Motor neuron (in vitro differentiated cells): ENCODE measurements around the gene UACA. TPM values are rescaled to one million over a fixed set of nuclear protein-coding genes. Genes with fewer than 3 reads are reported as not detected.
A peak's percentile ranks its signal among the peaks of the same experiment; 100 is the strongest.

Experiments
- ATAC-seq, 8 experiments: fragments of 200-7000 bp; cut with Tn5 transposase; replicated peaks in 6 of 8; 2 replicates each; pipeline ENCODE4 v1.8.0; 2021; ENCODE audit warnings: mild to moderate bottlenecking in 8 of 8, moderate library complexity in 8 of 8
- H3K27ac ChIP-seq, 2 donors: fragments of 250-450 bp; sonication (Bioruptor Pico); 2 replicates each; pipeline ENCODE4 v1.9.0; 2021; ENCODE audit warnings: antibody characterized with exemption in 2 of 2, mild to moderate bottlenecking in 2 of 2, moderate library complexity in 1 of 2
- H3K4me1 ChIP-seq, 2 donors: fragments of 250-450 bp; sonication (Bioruptor Pico); replicated peaks in 1 of 2; 2 replicates each; pipeline ENCODE4 v1.6.1; 2021; ENCODE audit warnings: antibody characterized with exemption in 2 of 2, mild to moderate bottlenecking in 2 of 2, moderate library complexity in 1 of 2
- H3K4me3 ChIP-seq, 5 donors: fragments of 250-450 bp; sonication (Bioruptor Pico); 2 replicates each; pipeline ENCODE4 v1.9.0; 2021; ENCODE audit warnings: antibody characterized with exemption in 5 of 5, mild to moderate bottlenecking in 5 of 5, moderate library complexity in 4 of 5
- WGBS, 10 experiments: fragments of 450-650 bp; shearing (Covaris generic); methylation state at CpG; one replicate each; pipeline ENCODE4 v1.0.0; 2022; 5-methylcytosine and 5-hydroxymethylcytosine counted together
- in situ Hi-C, 9 experiments: fragments of 400-800 bp; cut with MboI; loops; one replicate each; pipeline ENCODE4 v1.15.0; 2021; ENCODE audit warnings: low sequenced_read_pairs in 9 of 9, low pct_unique_long_range_greater_than_20kb in 2 of 9; ENCODE audit not compliant: unreplicated experiment in 9 of 9
- total RNA-seq, 8 experiments: library from RNA; unstranded; fragments of 300-600 nt; gene quantifications; 2 replicates each; pipeline versions ENCODE4 v1.2.3 to v1.2.4, GENCODE V29; 2022

The UACA gene
- total RNA-seq, 8 experiments from 2014 or later = 4.0 to 93.6 (median 15.6) TPM

- Histone ChIP-seq H3K27ac (no peak overlapping the region), H3K4me3 (no peak overlapping the region), H3K4me1 (peaks cover 0 to 4% of the 10 kb centered on the region in 2 donors)
- in situ Hi-C loops = no loop called here
- WGBS, 10 experiments = 33 to 100% (median 88%) methylated on average over 1 to 2 of the region's 2 CpGs; no CpG with 5 or more reads in 4 of the 10 experiments
- ATAC-seq = no peak
Observed at GRCh38 chr15:70723927-70724326, 39.4 kb downstream of the UACA start.

DNA sequence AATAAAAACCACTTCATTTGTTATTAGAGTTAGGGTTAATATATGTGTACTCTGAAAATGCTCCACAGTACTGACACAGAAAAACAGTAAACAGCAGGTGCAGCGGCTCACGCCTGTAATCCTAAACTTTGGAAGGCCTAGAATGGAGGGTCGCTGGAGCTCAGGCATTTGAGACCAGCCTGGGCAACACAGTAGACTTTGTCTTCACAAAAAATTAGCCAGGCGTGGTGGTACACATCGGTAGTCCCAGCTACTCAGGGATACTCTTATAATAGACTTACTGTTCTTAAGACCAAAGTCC is 40.3 kb downstream of the UACA start:
- in situ Hi-C loops = no loop called here
- WGBS, 10 experiments = 93 to 100% (median 100%) methylated on average over 1 to 5 of the region's 5 CpGs
- H3K27ac ChIP-seq = no peak overlapping the region
- no peak for ATAC-seq
- H3K4me1 ChIP-seq = peaks cover 0 to 4% of the 10 kb centered on the region in 2 donors
- no peak overlapping the region for H3K4me3 ChIP-seq

GRCh38 chr15:70722266-70723121 is 40.9 kb downstream of the UACA start:
- WGBS, 10 experiments = 63 to 100% (median 81%) methylated on average over 1 to 3 of the region's 3 CpGs
- Histone ChIP-seq H3K4me3 (no peak overlapping the region), H3K4me1 (peaks cover 0 to 4% of the 10 kb centered on the region in 2 donors), H3K27ac (no peak overlapping the region)
- in situ Hi-C loops = no loop called here
- ATAC-seq = peak in 3 of 8 experiments; percentile 36 to 57 (median 50)

GRCh38 chr15:70720228-70721016 is 42.9 kb downstream of the UACA start:
- in situ Hi-C loops = no loop called here
- 89 to 100% (median 93%) methylated on average over 1 to 3 of the region's 3 CpGs for WGBS, 10 experiments
- H3K4me3 ChIP-seq = no peak overlapping the region
- ATAC-seq = no peak
- no peaks in the 10 kb centered on the region for H3K4me1 ChIP-seq
- H3K27ac ChIP-seq = no peak overlapping the region

DNA sequence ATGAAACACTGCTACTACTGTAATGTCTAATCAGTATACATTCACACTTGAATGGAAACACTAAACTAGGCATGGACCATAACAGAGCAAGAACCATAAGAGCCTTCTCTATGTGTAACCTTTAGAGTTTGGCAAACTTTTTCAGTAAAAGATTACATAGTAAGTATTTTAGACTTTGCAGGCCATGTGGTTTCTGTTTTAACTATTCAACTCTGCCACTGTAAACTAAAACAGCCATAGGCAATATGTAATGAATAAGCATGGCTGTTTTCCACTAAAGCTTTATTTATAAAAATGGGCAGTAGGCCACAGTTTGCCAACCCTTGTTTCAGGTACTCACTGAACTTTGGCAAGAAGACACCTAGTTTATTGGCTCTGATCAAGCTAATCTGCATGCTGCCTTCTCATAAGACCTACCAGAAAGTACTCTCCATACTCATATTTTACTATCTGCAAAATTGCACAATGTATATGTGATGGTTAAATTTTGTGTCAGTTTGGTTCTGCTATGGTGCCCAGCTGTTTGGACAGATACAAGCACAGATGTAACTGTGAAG is 46.0 kb downstream of the UACA start:
- peak in 1 of 8 experiments; percentile 36 for ATAC-seq
- in situ Hi-C loops = no loop called here
- no peak overlapping the region for H3K4me3 ChIP-seq

GRCh38 chr15:70715840-70716485 is 47.4 kb downstream of the UACA start:
- in situ Hi-C loops = no loop called here
- WGBS, 10 experiments = 55 to 100% (median 90%) methylated on average over 1 to 5 of the region's 6 CpGs
- Histone ChIP-seq H3K4me1 (peaks cover 0 to 8% of the 10 kb centered on the region in 2 donors), H3K27ac (no peak overlapping the region), H3K4me3 (no peak overlapping the region)
- no peak for ATAC-seq

More for the DNA sequence above, 46.0 kb downstream of the UACA start:
- Histone ChIP-seq H3K4me1 (peaks cover 0 to 8% of the 10 kb centered on the region in 2 donors), H3K27ac (no peak overlapping the region)

- 8 to 100% (median 58%) methylated on average over 1 to 3 of the region's 3 CpGs for WGBS, 10 experiments
- no peak overlapping the region for H3K27ac ChIP-seq
- ATAC-seq = peak in 3 of 8 experiments; percentile 19 to 57 (median 49)
- H3K4me1 ChIP-seq = peaks cover 0 to 8% of the 10 kb centered on the region in 2 donors
- H3K4me3 ChIP-seq = no peak overlapping the region
- in situ Hi-C loops = no loop called here
Observed at GRCh38 chr15:70714565-70714964, 48.8 kb downstream of the UACA start.

DNA sequence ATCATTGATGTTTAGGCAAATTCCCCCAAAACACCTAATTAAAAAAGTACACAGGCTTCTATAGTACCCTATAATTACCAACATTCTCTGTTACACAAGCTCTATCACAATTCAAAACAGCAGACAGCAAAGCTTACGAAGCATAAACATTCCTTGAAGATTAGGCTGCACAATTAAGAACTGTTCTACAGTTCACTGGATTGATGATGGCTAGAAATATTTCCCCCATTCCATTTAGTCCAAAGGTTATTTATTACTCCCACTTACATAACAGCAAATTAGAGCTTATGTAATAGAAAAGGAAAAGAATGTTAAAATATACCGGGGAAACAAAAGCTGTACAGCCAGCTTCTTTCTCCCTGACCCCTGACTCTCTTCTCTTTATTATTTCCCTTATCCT is 49.3 kb downstream of the UACA start:
- in situ Hi-C loops = no loop called here
- no peak overlapping the region for H3K4me3 ChIP-seq
- 0 to 100% (median 54%) methylated on average over 1 to 2 of the region's 2 CpGs for WGBS, 10 experiments
- H3K27ac ChIP-seq = no peak overlapping the region
- peaks cover 0 to 8% of the 10 kb centered on the region in 2 donors for H3K4me1 ChIP-seq
- ATAC-seq = no peak

DNA sequence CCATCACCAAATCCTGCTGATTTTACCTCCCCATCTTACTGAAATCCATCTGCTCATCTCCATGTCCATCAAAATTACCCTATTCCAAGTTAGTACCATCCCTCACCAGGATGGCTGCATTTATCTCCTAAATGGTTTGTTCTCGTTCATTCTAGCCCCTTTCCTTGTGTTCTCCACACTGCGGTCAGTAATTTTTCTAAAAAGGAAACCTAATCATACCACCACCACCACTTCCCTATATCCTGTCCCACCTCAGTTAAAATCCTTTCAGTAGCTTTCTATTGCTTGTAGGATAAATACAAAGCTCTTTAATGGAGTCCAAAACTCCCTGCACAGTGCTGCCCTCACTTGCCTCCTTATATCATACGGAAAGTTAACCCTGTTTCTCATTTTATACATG is 51.1 kb downstream of the UACA start:
- 80 to 100% (median 96%) methylated on average over 1 to 3 of the region's 3 CpGs for WGBS, 10 experiments
- Histone ChIP-seq H3K4me3 (no peak overlapping the region), H3K27ac (no peak overlapping the region), H3K4me1 (peaks cover 0 to 8% of the 10 kb centered on the region in 2 donors)
- ATAC-seq = no peak
- in situ Hi-C loops = no loop called here

- no peak for ATAC-seq
- in situ Hi-C loops = no loop called here
- peaks cover 0 to 8% of the 10 kb centered on the region in 2 donors for H3K4me1 ChIP-seq
- WGBS, 10 experiments = 82 to 100% (median 95%) methylated on average over 2 to 5 of the region's 5 CpGs; no CpG with 5 or more reads in 4 of the 10 experiments
- no peak overlapping the region for H3K27ac ChIP-seq
- H3K4me3 ChIP-seq = no peak overlapping the region
Observed at GRCh38 chr15:70710714-70711113, 52.6 kb downstream of the UACA start.

GRCh38 chr15:70708839-70709238 is 54.5 kb downstream of the UACA start:
- in situ Hi-C loops = no loop called here

GRCh38 chr15:70707686-70708300 is 55.6 kb downstream of the UACA start:
- 56 to 100% (median 93%) methylated on average over 1 to 4 of the region's 4 CpGs for WGBS, 10 experiments
- Histone ChIP-seq H3K27ac (no peak overlapping the region), H3K4me3 (no peak overlapping the region), H3K4me1 (peaks cover 0 to 6% of the 10 kb centered on the region in 2 donors)
- ATAC-seq = no peak
- in situ Hi-C loops = no loop called here

More at GRCh38 chr15:70708839-70709238, 54.5 kb downstream of the UACA start:
- no peak overlapping the region for H3K4me3 ChIP-seq
- 28 to 100% (median 71%) methylated on average over 1 to 3 of the region's 3 CpGs; no CpG with 5 or more reads in 2 of the 10 experiments for WGBS, 10 experiments
- ATAC-seq = no peak
- H3K27ac ChIP-seq = no peak overlapping the region
- H3K4me1 ChIP-seq = peaks cover under 1% of the 10 kb centered on the region in 2 donors
